ENCODE results near the gene SSBP1.

Gene SSBP1

DNA sequence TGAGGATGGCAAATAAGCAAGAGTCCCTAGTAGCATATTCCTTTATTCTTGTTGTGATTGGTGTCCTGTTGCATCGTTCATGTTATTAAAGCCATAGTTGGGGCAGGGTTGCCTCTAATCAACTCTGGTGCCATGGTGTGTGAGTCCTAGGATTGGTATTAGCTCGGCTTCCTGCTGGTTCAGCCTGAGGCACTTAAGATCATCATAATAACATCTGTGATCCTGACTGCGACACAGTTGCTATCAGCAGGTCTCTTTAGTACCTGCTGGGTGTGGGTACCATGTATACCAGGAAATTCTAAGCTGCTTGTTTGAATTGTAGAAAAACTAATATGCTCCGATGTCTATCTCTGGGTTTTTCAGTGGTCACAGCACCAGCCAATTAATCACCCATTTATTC is 28.4 kb upstream of the SSBP1 start:
- no peak overlapping the region for H3K4me3 ChIP-seq (ENCODE audit: low read depth, low read length)
- TF ChIP-seq, protein P1, sequence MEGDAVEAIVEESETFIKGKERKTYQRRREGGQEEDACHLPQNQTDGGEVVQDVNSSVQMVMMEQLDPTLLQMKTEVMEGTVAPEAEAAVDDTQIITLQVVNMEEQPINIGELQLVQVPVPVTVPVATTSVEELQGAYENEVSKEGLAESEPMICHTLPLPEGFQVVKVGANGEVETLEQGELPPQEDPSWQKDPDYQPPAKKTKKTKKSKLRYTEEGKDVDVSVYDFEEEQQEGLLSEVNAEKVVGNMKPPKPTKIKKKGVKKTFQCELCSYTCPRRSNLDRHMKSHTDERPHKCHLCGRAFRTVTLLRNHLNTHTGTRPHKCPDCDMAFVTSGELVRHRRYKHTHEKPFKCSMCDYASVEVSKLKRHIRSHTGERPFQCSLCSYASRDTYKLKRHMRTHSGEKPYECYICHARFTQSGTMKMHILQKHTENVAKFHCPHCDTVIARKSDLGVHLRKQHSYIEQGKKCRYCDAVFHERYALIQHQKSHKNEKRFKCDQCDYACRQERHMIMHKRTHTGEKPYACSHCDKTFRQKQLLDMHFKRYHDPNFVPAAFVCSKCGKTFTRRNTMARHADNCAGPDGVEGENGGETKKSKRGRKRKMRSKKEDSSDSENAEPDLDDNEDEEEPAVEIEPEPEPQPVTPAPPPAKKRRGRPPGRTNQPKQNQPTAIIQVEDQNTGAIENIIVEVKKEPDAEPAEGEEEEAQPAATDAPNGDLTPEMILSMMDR (IDR thresholded peaks at IDR 0.05; ENCODE audit: low read depth, low read length): no peak

DNA sequence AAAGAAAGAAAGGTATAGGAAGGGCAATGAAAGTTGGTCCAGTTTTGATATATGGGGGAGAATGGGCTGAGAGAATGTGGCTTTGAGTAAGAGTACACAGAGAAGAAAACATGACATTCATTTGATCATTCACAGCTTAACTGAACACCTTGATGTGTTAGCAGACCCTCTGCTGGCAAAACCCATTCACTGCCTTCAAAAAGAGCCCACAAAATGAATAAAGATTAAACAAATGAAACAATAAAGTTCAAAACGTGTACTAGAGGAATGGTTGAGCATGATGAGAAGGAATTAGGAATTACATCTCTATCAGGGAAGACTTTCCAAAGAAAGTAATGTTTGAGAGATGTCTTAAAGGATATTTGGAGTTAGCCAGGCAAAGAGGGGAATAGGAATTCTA is 27.9 kb upstream of the SSBP1 start:
- TF ChIP-seq, protein P1 (IDR thresholded peaks at IDR 0.05; ENCODE audit: low read depth, low read length): no peak
- H3K4me3 ChIP-seq (ENCODE audit: low read depth, low read length): no peak overlapping the region

DNA sequence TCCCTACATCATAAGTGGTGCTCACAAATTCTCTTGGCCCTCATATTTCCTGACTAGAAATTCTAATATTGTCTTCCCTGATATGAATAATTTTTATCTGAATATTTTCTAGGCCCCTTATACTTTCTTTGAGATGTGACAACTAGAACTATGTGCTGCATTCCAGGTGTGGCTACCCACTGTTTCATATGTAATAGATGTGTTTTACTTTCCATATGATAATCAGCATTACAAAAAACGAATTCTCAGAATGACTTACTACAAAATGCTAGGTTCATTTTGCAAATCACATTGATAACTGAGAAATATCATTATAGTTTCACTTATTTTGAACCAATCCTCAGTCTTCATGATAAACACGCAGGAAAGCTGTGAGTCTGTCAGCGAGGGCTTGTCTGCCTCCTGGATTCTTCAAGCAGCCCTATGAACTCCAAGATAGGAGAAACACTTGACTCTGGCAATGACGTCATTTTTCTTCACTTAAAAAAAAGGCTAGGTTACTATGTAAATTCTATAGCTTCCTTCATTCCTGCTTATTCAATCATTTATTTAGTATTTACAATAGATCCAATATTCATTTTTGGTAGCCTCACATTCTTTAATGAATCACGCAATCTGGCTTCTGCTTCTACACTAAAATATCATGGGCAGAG is 25.4 kb upstream of the SSBP1 start:
- TF ChIP-seq, protein P1 (IDR thresholded peaks at IDR 0.05; ENCODE audit: low read depth, low read length): no peak
- H3K4me3 ChIP-seq (ENCODE audit: low read depth, low read length): no peak overlapping the region

DNA sequence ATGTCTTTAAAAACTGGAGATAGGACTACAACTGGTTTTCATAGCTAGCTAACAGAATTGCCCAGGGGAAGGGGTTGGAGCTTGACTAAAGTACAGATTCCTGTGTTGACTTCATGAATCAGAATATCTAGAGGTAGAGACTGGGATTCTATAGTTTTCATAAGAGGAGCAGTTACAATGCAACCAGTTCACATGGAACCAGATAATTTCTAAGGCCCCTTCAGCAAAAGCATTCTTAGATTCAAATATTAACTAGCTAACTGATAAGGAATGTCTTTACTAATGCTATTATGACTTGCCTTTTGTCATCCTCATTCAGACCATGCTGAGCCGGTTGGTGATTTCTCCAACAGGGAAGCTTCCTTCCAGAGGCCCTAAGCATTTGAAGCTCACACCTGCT is 24.3 kb upstream of the SSBP1 start:
- TF ChIP-seq, protein P1 (IDR thresholded peaks at IDR 0.05; ENCODE audit: low read depth, low read length): no peak
- H3K4me3 ChIP-seq (ENCODE audit: low read depth, low read length): no peak overlapping the region

DNA sequence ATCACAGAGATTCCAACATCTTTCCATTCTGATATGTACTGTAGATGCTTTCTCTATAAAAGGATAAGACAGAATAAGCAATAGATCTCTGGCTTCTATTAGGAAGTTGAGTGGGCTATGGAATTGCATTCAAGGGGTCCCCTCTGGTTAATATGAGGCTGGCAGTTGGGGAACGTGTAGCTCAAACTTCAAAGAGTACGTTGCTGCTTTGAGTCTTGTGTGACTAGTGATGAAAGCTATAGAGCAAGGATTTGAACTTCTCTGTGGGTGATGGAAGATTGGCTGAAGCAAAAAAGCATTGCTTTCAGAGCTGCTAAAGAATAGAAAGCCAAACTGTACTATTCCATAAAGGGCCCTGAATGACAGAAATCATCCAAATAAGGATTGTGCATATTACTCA is 23.6 kb upstream of the SSBP1 start:
- TF ChIP-seq, protein P1 (IDR thresholded peaks at IDR 0.05; ENCODE audit: low read depth, low read length): no peak
- no peak overlapping the region for H3K4me3 ChIP-seq (ENCODE audit: low read depth, low read length)

DNA sequence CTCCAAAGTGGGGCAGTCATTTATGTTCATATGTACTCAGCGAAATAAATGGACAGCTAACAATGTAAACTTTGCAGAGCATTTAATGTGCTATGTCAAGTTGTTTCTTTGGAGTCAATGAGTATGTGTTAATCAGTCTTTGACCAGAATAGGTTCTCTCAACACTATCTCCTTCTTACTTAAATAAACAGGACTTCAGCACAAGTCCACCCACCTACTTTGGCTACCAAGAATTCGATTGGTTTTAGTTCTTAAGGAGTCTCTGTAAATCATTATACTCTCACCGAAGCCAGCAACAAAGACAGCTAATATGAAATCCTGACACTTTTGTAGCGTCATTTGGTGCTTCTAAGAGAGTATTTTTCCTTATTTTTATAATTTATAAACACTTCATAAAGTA is 23.1 kb upstream of the SSBP1 start:
- TF ChIP-seq, protein P1 (IDR thresholded peaks at IDR 0.05; ENCODE audit: low read depth, low read length): no peak
- no peak overlapping the region for H3K4me3 ChIP-seq (ENCODE audit: low read depth, low read length)

DNA sequence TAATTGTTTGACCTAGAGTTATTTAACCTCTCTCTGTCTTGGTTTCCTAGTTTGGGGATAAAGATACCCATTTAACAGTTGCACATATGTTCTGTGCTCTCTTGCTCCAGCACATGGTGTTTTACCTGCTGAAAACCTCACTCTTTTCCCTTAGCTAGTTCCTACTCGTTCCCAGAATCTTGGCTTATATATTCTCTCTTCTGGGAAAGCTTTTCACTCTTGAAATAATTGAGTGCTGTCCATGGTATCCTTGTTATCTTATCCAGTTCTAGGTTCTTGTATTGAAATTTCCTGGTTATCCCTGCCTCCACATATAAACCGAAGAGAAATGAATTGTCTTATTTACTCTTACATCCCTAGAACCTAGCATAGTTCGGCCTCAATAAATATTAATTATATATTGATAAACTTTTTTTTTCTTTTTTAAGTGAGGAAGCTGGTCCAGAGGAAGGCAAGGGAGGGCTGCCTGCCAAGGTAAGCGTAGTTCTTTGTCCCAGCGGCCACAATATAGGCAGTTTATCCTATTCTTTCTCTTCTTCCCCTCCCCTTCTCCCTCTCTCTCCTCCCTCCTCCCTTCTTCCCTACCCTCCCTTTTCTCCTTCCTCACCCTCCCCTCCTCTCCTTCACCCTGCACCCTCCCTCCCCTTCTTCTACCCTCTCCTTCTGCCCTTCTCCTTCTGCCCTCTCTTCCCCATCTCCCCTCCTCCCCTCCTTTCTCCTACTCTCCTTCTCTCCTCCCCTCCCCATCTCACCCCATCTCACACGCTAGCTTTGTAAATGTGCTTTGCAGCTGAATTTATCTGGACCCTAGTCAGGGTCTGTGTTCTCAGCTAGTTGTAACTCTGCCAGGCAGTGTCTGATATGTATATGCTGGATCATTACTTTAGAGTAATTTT is 22.1 kb upstream of the SSBP1 start:
- H3K4me3 ChIP-seq (ENCODE audit: low read depth, low read length): no peak overlapping the region
- TF ChIP-seq, protein P1 (IDR thresholded peaks at IDR 0.05; ENCODE audit: low read depth, low read length): no peak

Measured in WI38 (cell line).